AG10803 (cell line): ENCODE data around the gene TENT4A.
"Not testable (repeated sequence)": the region's sequence is repeated elsewhere in the genome, so short reads cannot be mapped to it uniquely, and the experiment has no call there.

Experiments used
- DNase-seq: peaks from one replicate; pipeline ENCODE4 v3.0.0; 2010; ENCODE audit warnings: low read depth
- H3K4me3 ChIP-seq: 2 replicates; pipeline ENCODE4 v1.5.1; 2011; ENCODE audit warnings: mild to moderate bottlenecking, low read length, control low read depth
- TF ChIP-seq, protein P1 (sequence below): conservative IDR thresholded peaks from 2 replicates; pipeline ENCODE4 v1.5.1; 2011; ENCODE audit warnings: mild to moderate bottlenecking, low read length, control low read depth, inconsistent platforms

TENT4A gene

DNA sequence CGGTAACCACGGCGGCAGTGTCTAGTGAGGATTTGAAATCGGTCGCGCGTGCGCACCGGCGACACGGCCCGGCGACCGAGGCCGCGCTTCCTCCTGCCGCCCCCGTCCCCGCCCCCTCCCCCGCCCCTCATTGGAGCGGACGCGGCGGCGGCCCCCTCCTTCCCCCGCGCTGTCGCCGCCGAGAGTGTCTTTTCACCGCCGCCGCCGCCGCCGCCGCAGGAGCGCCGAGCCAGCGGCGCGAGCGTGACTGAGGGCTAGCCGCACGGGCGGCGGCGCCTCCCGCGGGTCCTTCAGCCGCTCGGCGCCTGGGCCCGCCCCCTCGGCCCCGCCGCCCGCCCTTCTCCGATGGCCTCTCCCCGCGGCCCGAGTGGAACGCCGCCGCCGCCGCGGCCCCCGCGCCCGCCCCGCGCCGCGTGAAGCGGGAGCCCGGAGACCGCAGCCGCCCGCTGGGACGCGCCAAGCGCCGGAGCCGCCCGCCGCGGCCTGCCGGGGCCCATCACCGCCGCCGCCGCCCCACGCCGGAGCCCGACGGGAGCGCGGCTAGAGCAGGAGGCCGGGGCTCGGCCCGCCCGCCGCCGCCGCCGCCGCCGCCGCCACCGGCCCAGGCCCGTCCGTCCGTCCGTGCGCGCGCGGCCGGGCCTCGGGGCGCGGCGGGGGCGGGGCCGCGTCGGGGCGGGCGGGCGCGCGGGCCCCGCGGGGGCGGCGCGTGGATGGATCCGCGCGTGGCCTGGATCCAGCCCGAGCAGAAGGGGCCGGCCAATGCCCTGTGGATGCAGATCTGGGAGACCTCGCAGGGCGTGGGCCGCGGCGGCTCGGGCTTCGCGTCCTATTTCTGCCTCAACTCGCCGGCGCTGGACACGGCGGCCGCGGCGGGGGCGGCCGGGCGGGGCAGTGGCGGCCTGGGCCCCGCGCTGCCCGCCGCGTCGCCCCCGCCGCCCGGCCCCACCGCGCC lies at the start of gene TENT4A:
Gene TENT4A (plus strand): TSS at position 159 of the 952 bp plus-strand sequence. CDS start 552 bp downstream, at position 711.
- DNase-seq, result peak; percentile 27
- peak within 1 kb of the TSS; percentile 74 for H3K4me3 ChIP-seq
- TF ChIP-seq, protein P1, sequence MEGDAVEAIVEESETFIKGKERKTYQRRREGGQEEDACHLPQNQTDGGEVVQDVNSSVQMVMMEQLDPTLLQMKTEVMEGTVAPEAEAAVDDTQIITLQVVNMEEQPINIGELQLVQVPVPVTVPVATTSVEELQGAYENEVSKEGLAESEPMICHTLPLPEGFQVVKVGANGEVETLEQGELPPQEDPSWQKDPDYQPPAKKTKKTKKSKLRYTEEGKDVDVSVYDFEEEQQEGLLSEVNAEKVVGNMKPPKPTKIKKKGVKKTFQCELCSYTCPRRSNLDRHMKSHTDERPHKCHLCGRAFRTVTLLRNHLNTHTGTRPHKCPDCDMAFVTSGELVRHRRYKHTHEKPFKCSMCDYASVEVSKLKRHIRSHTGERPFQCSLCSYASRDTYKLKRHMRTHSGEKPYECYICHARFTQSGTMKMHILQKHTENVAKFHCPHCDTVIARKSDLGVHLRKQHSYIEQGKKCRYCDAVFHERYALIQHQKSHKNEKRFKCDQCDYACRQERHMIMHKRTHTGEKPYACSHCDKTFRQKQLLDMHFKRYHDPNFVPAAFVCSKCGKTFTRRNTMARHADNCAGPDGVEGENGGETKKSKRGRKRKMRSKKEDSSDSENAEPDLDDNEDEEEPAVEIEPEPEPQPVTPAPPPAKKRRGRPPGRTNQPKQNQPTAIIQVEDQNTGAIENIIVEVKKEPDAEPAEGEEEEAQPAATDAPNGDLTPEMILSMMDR, result no peak

DNA sequence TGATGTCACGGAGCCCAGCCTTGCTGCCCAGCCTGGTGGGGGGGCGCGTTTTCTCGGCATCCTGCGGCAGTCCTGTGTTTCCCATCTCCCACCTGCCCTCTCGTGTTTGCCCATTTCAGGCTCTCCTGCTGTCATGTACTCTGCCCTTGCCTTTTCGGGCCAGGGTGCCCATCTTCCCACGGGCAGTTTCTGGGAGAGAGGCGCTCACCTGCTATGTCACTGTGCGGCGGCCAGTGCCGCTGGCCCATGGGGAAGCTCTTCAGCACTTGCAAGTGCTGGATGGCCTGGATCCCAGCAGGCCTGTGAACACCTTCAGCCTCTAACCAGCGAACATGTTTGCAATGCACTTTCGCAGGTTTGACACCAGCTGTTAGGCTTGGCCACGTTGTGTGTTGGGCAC lies 46.5 kb upstream of the TENT4A start:
- TF ChIP-seq, protein P1, result no peak
- DNase-seq, result no peak
- H3K4me3 ChIP-seq, result no peak overlapping the region

DNA sequence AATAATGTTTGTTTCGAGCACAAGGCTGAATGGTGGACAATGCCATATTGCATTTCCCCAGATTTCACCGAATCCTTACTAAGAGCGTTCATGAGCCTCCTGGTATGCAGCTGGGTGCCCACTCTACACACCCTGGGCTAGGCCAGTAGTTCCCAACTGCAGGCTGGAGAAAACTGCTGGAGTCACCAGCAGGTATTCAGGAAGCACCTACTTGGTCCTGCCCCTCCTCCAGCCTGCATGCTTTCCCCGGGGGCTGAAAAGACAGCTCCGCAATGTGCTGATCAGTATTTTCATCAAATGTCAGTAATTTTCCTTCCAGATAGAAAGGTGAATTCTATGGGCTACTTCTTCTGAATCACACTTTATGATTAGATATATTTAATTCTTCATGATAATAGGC lies 45.6 kb upstream of the TENT4A start:
- H3K4me3 ChIP-seq, result no peak overlapping the region
- TF ChIP-seq, protein P1, result no peak
- DNase-seq, result no peak

DNA sequence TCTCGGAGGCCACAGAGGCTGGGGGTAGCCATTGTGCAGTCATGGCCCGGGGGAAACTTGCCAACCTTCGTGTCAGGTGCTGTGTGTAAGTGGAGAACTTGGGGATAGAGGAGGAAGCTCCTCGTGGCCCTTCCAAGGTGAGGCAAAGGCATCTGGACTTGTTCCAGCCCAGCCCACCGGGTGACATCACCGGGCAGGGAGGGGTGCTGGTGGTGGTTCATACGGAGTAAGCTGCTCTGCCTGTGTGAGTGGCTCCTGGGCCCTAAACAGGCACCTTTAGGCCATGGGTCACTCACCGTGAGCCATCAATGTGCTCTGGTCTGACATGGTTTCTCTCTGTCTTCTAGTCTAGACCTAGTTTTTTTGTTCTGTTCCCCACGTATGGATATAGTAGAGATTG lies 44.5 kb upstream of the TENT4A start:
- not testable (repeated sequence) for DNase-seq, H3K4me3 ChIP-seq

DNA sequence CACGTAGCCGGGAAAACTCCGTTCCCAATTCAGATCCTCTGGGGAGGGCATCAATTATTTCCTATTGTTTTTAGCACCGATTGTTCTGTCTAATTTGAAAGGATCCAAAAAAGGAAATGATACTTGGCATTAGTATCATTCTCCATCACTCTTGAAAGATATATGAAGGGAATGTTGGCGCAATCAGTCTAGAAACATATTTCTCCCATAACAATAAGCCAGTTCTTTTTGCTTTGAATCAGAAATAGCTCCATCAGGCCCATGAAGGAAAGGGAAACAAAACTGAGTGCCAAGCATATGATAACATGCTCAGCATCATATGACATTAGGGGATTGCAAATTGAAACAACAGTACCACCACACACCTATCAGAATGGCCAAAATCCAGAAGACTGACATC lies 40.2 kb upstream of the TENT4A start:
- no peak for DNase-seq
- H3K4me3 ChIP-seq, result no peak overlapping the region
- TF ChIP-seq, protein P1, result no peak

DNA sequence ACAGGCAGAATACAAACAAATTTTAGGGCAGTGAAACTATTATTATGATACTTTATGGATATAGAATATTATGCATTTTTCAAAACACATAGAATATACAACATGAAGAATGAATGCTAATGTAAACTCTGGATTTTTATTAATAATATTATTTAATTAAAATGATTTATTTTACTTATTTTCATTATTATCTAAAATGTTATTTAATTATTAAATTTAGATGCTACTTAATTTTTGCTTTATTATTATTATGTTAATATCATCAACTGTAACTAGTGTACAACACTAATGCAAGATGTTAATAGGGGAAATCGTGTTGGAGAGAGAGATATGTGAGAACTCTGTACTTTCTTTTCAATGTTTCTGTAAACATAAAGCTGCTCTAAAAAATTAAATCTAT lies 39.3 kb upstream of the TENT4A start:
- no peak overlapping the region for H3K4me3 ChIP-seq
- DNase-seq, result no peak
- TF ChIP-seq, protein P1, result no peak

DNA sequence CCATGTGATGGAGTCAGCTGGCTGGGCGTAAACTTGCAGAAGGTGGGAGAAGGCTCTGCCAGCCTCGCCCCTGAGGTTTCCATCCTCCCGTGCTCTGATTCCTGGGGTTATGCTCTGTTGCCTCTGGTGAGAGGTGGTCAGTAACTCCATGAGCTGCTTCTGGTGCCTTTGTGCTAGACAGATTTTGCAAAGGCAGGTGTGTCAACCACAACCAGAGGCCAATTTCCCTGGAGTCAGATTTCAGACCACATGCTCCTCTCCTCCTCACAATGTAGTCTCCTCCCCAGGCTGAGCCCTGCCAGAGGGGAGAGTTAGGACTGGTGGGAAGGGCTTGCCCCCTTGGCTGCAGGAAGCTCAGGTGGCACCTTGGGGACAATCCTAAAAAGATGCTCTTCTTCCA lies 38.8 kb upstream of the TENT4A start:
- no peak overlapping the region for H3K4me3 ChIP-seq
- TF ChIP-seq, protein P1, result no peak
- DNase-seq, result no peak
